Measurements from ENCODE around the gene FPGS. TPM values are rescaled to one million over a fixed set of nuclear protein-coding genes. Genes with fewer than 3 reads are reported as not detected.
"Not testable (repeated sequence)": the region's sequence is repeated elsewhere in the genome, so short reads cannot be mapped to it uniquely, and the experiment has no call there.

FPGS gene
- total RNA-seq, 4 donors from 2014 or later, result 58.5 to 78.0 (median 62.1) TPM

DNA sequence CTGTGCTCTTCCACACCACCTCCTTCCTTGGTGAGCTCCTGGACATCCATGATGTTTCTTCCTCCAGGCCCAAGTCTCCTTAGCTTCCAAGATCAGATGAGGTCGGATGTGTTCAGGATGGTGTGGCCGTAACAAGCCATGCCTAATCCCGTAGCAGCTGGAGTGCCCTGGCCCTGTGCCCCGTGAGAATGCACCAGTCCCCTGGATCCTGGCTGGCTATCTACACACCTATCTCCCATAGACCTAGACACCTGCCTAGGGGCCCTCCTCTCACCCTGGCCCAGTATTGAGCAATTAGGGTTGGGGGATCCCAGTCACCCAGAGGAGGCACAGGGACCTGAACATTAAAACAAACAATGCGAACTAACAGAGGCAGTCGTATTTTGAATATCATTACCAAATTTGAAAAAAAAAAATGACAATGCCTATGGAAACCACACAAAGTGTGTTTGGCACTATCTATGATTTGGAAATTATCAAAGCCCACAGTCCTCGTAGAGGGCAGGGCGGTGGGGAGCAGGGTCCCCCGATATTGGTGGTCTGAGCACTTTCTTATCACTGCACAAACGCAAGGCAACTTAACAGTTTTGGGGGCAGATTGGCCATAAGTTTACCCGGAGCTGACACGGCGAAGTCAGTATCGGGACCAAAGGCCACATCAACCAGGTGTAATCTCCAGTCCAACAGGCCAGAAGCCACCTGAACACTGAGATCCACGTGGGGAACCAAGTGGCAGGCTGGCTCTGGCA, 38.6 kb downstream of the FPGS start:
- 84 to 85% methylated on average over 15 of the region's 15 CpGs for WGBS, 2 donors
- Histone ChIP-seq H3K4me1 (peaks cover 21 to 52% of the 10 kb centered on the region in 2 donors), H3K9me3 (no peaks in the 10 kb centered on the region), H3K4me3 (replicated peaks in 1 of 3) (no peak overlapping the region), H3K27me3 (no peaks in the 10 kb centered on the region), H3K27ac (peak overlapping the region in 1 of 3 donors; percentile 36), H3K36me3 (no peaks in the 10 kb centered on the region)
- TF ChIP-seq, protein P1, sequence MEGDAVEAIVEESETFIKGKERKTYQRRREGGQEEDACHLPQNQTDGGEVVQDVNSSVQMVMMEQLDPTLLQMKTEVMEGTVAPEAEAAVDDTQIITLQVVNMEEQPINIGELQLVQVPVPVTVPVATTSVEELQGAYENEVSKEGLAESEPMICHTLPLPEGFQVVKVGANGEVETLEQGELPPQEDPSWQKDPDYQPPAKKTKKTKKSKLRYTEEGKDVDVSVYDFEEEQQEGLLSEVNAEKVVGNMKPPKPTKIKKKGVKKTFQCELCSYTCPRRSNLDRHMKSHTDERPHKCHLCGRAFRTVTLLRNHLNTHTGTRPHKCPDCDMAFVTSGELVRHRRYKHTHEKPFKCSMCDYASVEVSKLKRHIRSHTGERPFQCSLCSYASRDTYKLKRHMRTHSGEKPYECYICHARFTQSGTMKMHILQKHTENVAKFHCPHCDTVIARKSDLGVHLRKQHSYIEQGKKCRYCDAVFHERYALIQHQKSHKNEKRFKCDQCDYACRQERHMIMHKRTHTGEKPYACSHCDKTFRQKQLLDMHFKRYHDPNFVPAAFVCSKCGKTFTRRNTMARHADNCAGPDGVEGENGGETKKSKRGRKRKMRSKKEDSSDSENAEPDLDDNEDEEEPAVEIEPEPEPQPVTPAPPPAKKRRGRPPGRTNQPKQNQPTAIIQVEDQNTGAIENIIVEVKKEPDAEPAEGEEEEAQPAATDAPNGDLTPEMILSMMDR (IDR thresholded peaks at IDR 0.05), result no peak
- TF ChIP-seq POLR2A (IDR thresholded peaks at IDR 0.05), result no peak
- DNase-seq, result no peak
- intact Hi-C loops (cut with DNase I), result no loop called here

DNA sequence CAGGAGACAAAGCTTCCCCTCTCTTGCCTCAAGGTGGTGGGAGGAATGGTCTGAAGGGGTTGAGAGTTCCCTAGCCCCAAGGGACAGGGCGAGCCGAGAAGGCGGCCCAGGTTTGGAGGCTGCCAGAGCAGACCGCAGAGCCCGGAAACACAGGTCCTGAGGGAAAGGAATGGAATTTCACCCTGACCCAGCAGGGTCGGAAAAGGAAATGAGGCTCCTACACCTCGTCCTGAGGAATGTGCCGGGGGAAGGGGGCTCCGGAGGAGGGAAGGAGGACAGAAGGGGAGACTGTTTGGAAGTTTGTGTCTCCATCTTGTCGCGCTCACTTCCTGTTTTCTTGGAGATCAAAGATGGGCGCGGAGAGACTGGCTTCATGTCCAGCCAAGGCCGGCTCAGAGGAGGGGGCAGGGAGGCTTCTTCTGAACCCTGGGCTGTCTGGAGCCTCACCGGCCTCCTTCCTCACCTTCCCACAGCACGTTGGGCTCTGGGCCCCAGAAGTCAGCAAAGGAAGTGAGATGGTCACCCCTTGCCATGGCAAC, 42.2 kb downstream of the FPGS start:
- Histone ChIP-seq H3K4me1 (peaks cover 0 to 16% of the 10 kb centered on the region in 2 donors), H3K4me3 (replicated peaks in 1 of 3) (no peak overlapping the region), H3K36me3 (no peaks in the 10 kb centered on the region), H3K9me3 (no peaks in the 10 kb centered on the region), H3K27me3 (no peaks in the 10 kb centered on the region), H3K27ac (peak overlapping the region; percentile 56 to 65 (median 58))
- intact Hi-C loops (cut with DNase I), result no loop called here
- 66 to 68% methylated on average over 15 to 16 of the region's 16 CpGs for WGBS, 2 donors
- no peak for TF ChIP-seq POLR2A (IDR thresholded peaks at IDR 0.05)
- TF ChIP-seq, protein P1 (IDR thresholded peaks at IDR 0.05), result no peak
- no peak for DNase-seq

DNA sequence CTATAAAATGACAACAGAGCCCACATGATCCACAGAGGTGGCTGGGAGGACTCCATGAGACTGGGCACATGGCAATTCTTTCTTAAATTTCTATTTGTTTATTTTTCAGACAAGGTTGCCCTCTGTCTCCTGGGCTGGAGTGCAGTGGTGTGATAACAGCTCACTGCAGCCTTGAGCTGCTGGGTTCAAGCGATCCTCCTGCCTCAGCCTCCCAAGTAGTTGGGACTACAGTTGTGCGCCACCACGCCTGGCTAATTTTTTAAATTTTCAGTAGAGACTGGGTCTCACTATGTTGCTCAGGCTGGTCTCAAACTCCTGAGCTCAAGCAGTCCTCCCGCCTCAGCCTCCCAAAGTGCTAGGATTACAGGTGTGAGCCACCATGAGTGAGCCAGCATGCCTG, 42.9 kb downstream of the FPGS start:
- H3K27me3 ChIP-seq; H3K9me3 ChIP-seq; DNase-seq; intact Hi-C loops (cut with DNase I); H3K36me3 ChIP-seq; H3K4me3 ChIP-seq (replicated peaks in 1 of 3): not testable (repeated sequence)
- WGBS, 2 donors, result 96 to 100% methylated on average over 4 of the region's 4 CpGs
- Histone ChIP-seq H3K4me1 (peaks cover 0 to 13% of the 10 kb centered on the region in 2 donors), H3K27ac (peak overlapping the region; percentile 0 to 65 (median 56))

GRCh38 chr9:127846443-127847177, 43.9 kb downstream of the FPGS start:
- no peak for DNase-seq
- Histone ChIP-seq H3K36me3 (no peaks in the 10 kb centered on the region), H3K4me3 (replicated peaks in 1 of 3) (no peak overlapping the region), H3K9me3 (no peaks in the 10 kb centered on the region), H3K4me1 (peaks cover 0 to 13% of the 10 kb centered on the region in 2 donors), H3K27me3 (no peaks in the 10 kb centered on the region), H3K27ac (peak overlapping the region; percentile 0 to 65 (median 56))
- 77 to 78% methylated on average over 14 to 17 of the region's 18 CpGs for WGBS, 2 donors
- intact Hi-C loops (cut with DNase I), result no loop called here
- TF ChIP-seq, protein P1 (IDR thresholded peaks at IDR 0.05), result no peak
- no peak for TF ChIP-seq POLR2A (IDR thresholded peaks at IDR 0.05)

DNA sequence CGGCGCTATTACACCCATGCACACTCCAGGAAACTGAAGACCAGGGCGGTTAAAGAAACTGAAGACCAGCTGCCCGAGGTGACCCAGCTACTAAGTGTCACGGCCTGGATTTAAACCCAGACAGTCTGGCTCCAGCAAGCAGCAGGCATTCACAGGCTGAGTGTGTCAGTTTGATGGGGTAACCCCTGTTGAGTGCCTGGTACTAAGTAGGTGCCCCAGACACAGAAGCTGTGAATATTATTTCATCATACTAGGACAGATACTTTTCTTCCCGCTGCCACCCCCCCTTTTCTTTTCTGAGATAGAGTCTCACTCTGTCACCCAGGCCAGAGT, 44.5 kb downstream of the FPGS start:
- Histone ChIP-seq H3K9me3 (no peaks in the 10 kb centered on the region), H3K4me3 (replicated peaks in 1 of 3) (no peak overlapping the region), H3K27me3 (no peaks in the 10 kb centered on the region), H3K36me3 (no peaks in the 10 kb centered on the region), H3K27ac (peak overlapping the region; percentile 0 to 65 (median 56)), H3K4me1 (peaks cover 0 to 13% of the 10 kb centered on the region in 2 donors)
- no peak for TF ChIP-seq POLR2A (IDR thresholded peaks at IDR 0.05)
- TF ChIP-seq, protein P1 (IDR thresholded peaks at IDR 0.05), result no peak
- DNase-seq, result no peak
- intact Hi-C loops (cut with DNase I), result no loop called here
- WGBS, 2 donors, result 40 to 67% methylated on average over 2 to 6 of the region's 6 CpGs
